CD4-positive, alpha-beta T cell treated with Interleukin-12 subunit alpha and Interleukin-12 subunit beta, for 1 hour (primary cell): ENCODE data around the gene CACNA1D.
"Not testable (repeated sequence)": the region's sequence is repeated elsewhere in the genome, so short reads cannot be mapped to it uniquely, and the experiment has no call there.

ENCODE experiments used
- DNase-seq: peaks from one replicate; pipeline ENCODE4 v3.0.0-alpha.2; 2020

Gene CACNA1D

DNA sequence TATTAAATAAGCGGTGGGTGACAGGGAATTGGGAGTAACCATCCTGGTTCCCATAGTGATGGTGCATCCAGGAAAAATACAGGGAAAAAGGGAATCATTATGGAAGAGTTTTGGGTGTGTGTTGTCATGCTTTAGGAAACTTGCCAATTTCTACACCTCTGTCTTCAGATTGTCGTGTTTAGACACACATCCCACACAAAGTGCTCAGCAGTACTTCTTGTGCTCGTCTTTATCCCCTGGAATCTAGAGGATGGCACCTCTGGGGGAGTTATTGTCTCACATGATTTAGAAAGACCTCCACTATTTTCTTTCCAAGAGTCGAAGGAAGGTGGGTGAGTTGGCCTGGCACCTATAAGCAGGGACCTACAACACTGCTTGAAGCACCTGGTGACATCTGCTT, 35.8 kb downstream of the CACNA1D start:
- DNase-seq, result no peak

DNA sequence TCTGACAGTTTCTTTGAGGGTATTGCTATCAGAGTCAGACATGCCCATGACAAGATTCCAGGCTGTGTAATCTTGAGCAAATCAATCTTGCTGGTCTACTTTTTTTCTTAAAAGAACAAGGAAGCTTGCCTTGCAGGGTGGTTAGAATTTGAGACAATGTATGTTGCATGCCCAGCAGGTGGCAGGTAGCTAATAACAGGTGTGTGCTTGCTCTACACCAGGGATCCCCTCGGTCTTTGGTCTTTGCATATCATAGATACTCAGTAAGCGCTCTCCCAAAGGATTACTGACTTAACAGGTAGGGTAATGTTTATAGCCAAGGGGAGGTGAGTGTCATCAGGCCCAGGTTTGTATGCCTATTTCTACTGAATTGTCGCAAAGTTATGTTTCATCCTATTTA, 37.3 kb downstream of the CACNA1D start:
- no peak for DNase-seq

DNA sequence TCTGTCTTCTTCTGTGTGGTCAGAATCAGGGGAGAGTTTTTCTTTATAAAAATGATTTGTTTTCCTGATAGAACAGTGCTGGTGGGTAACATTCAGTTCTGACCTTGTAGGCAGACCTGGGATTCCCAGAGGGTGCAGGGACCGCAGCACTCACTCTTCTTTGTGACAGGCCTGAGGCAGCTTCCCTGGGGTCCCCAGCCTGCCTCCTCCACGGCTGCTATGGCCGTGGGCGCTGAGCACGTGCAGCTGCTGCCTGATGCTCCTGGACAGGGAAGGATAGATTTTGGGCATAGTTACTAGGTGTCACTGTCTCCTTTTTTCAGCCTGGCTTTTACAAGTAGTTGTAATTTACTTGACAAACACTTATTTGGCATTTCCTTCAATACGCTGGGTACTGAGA, 39.1 kb downstream of the CACNA1D start:
- DNase-seq, result no peak

DNA sequence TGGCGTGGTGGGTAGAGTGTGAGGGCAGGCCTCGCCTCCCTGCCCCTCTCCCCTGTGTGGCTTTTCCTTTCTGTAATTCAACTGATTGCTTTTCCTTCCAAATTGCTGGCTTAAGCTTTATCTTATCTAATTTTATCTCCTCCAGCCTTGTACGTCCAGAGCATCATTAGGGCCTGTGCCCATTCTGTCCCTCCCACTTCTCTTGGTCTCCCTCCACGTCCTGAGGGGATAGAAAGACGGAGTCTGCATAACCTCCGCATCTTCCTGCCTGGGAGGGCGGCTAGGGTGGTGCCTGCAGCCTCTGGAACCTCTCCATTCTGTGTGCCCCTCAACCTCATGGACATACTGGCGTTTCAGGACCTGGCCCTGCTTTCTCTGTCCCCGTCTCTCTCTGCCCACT, 39.8 kb downstream of the CACNA1D start:
- DNase-seq, result no peak

DNA sequence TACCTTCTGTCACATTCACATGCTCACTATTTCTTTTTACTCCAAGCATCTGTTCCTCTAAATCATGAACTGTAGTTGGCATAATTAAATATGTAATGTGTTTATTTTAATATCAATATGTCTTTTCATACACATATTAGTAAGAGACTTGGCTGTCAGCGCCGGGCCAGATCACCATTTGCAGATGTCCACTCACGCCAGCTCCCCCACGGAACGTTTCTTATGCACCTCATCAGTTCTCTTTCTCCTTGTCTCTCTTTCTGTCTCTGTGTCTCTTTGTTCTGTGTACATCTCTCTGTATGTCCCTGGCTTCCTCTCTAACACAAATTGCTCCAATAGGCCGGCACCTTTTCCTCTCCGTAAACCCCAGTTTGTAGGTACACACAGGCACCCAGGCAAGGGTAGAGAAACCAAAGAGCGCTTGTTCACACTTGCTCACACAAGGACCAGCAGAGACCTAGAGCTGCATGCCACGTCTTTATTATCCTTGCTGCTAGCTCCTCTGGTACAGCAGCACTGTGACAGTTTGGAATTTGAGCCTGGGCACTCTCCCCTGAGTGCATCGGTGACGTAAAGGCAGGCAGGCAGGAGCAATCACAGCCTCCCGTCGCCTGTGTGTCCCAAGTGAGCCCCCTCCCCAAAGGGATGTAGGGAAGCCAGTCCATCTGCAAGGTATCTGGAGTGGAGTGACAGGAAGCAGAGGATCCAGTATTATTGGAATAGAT, 40.4 kb downstream of the CACNA1D start:
- no peak for DNase-seq

DNA sequence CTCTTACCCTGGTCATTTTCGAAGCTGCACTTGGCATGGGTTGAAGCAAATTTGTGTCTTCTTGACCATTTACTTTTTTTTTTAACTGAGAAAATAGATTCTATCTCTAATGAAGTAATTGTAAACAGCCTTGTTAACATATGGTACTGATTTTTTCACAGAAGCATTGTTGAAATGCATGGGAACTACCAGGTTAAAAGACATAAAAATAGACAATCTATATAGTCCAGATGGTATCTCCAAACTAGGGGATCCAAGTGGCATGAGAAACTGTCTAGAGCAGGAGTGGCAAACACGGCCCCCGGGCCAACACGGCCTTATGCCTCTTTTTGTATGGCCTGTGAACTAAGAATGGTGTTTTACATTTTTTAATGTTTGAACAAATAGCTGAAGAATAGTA, 41.9 kb downstream of the CACNA1D start:
- no peak for DNase-seq

DNA sequence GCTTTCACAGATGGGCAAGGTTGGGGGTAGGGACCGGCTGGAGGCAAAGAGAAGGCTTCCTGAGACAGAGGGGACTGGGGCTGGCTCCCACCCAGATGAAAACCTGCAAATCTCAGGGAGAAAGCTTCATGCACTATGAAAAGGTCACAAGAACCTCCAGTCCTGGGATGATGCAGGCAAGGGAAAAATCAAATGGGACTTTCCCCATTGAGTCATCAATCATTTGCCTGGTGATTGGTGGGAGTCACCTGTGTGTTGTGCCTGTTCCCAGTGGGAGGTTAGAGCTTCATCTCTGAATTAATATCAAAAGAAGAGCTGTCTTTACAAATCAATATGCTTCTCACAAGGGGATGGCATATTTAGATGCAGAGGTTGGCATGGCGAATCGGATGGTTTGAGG, 49.9 kb downstream of the CACNA1D start:
- DNase-seq, result no peak

DNA sequence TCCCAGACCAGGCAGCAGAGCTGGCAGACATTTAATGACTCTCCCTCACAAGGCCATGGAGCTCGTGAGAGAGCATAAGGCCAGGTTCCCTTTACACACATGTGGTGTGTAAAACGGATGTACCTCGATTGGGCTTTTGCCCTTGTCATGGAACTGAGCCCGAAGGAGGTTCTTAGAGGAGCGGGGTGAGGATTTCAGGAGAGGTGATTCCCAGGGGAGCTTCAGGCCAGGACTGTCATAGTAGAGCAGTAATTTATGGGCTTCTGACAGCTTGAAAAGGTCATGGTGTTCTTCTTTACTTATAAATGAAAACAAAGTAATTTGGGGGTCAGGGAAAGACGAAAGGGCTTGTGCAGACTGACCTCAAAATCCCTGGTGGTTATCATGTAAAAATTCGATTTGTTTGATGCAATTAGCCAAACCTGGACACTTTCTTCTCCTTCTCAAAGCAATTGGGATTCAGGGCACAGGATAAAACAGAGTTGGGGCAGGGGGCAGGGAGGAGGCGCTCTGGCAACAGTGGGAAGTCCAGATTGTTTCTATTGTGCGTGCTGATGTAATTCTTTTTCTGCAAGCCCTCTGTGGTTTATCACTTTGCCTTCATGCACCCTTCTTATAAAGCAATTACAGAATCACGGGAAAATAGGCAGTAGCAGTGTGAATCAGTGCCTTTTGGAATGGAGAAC, 51.0 kb downstream of the CACNA1D start:
- DNase-seq, result no peak

DNA sequence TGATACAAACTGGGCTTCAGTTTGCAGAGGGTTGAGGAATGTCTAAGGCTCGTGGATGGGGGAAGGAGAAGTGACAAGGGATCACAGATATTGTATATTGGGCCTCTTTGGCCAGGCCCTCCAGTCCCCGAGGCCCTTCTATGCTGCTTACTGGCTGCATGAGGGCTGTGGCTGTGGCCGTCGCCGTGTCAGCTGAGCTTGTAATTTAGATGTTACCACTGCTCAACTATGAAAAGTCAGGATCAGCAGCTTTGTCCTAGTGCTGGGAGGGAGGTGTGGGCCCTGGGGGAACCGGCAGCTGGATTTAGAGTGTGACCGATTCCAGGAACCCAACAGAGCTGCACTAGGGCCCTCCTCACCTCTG, 51.6 kb downstream of the CACNA1D start:
- no peak for DNase-seq

DNA sequence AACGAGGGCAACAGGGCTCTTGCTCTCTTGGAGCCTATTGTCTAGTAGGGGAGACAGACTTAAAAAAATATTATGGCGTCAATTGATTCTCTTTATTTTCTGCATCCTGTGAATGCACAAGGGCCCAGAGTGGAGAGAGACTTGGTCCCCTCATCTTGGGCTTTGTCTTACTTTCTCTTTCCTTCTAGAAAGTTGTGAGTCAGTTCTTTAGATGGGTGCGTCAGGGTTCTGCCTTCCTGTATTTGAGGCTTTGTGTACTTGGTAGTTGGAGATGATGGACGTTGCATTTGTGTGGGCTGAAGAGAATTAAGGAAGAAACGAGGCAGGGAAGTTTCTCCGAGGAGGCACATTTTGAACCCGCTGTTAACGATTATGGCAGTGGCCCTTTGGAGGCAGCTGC, 52.9 kb downstream of the CACNA1D start:
- no peak for DNase-seq

DNA sequence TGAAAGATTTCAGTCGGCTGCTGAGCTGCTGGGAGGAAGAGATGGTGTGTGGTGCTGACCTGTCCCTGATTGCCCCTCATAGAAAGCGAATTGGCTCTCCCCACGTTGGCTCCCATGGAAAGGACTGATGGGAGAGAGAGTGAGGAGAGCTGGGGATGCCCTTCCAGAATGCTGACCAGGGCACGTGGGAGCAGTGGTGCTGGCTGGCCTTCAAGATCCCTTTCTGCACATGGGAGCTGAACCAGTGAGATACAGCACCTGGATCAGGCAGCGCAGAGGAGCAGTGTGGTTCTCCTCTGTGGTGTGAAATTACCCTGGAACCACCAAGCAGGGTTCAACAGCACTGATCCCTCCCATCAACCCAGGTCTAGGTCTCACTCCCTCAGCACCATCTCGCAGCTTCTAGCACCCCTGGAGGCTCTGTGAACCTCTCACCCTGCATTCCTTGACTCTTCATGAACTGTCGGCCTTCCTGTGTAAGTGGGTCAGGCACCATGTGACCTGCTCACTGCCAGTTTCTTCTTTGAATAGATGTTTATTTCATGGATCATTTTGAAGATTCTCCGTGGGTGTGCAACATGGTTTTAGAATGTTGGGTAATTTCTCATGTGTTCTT, 55.7 kb downstream of the CACNA1D start:
- DNase-seq, result no peak

DNA sequence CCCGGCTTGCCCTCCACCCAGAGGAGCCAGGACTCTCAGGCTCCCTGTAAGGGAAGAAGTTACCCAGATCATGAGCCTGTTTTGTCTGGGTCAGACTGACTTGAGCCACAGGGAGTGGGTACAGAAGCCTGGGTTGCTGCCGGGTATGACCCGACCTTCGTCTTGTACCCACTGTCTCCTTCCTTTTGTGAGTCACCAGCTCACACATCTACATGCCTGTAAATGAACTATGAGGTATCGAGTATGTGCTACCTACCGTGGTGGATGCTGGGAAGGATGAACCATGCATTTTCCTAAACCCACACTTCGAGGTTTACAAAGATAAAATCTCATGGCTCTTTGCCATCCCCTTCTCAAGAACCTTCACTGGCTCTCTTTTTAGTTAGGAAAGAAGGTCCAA, 56.9 kb downstream of the CACNA1D start:
- DNase-seq, result no peak

DNA sequence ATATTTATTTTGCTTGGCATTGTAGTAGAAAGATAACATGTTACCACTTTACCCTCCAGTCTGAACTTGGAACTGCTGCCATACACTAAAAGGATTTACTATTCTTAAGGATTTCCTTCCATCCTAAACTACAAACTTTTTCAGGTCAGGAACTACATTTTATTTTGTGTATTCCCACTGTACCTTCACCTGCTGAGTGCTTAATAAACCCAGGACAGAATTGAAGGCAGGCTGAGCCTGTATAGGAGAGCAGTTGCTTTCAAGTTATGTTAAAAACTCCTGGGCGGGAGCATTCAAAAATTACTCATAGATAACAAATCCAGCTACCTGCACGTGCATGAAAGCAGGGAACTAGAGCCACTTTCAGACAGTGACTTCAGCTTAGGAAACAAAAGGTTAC, 58.3 kb downstream of the CACNA1D start:
- DNase-seq, result no peak

DNA sequence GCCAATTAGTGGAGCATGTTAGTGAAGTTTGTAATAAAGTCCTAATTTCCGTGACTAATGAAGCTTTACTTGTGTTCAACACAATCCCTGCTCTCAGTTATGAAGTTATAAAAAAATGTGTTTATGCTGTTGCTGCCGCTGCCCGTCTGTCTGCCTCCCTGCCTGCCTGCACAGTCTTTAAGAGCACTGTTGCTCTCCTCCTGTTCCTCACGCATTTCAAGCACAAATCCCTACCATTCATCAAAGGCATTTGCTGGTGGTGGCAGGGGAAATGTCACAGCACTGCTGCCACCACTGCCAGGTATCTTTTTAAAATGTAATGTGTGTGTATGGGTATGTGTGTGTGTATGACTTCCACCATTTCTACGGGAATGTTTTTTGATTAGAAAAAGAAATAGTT, 58.8 kb downstream of the CACNA1D start:
- no peak for DNase-seq

DNA sequence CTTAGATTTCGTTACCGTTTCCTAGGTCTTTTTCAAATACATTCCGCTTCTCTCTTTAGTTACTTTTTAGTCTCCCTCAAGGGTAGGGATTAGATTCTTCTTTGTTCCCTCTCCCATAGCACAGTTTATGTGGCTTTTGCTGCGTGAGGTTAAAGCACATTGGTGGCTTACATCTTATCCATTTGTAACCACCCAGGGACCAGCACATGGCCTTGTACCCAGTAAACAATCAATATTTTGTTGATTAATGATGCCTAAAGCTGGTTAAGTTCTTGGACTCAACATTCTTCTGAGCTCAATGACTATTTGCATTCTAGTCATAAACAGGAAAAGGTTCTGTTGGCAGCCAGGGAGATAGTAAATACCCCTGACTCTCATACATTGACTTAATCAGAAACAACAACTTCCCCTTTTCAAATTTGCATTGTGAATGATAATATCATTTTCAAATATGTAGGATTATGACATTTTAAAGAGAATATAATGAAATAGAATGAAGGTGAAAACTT, 60.2 kb downstream of the CACNA1D start:
- DNase-seq, result no peak

DNA sequence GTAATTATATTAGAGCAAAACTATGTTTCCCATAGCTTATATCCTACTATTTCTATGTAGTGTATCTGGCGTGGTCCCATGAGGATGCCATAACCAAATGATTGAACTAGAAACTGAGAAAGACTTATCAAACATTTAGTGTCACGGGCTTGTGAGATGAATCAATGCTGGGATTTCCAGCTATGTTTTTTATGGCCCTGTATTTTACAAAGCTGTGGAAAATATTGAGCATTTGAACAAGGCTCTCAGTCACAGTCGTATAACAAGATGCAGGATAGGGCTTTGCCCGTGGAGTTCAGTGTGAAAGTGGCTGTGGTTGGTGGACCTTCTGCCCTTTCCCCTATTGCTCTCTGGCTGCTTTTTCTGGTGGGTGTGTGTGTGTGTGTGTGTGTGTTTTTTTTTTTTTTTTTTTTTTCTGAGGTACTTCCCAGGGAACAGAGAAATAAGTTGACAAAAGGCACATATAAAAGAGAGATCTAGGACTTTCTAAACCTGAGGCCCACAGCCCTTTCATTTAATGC, 60.7 kb downstream of the CACNA1D start:
- DNase-seq, result no peak

DNA sequence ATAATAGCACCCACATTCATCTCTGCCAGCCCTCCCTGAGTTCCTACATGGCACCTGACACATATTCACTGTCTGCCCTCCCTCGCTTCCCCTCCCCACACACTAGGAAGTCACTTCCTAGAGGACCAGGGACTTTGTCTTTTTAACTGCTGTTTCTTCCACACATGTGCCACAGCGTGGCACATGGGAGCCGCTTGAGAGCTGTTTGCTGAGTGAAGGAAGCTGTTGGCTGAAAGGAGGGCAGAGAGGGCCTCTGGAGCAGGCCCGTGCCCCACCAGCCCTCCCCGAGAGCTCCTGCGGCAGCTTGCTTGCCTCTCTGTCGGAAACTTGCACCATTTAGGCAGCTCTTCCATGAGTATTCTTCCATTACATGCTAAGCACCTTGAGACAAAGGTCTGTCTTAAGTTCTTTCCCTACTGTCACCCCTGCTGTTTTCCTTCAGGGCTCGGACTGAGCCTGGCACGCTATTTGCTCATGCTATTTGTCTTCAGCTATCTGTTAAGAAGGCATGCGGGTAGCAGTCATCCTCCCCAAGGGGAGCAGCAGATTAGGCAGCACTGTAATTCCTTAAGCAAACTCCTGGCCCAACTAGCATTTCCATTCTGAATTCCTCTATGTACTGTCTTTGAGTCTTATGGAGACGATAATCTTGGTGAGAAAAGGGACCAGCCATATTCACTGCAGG, 72.2 kb downstream of the CACNA1D start:
- no peak for DNase-seq

DNA sequence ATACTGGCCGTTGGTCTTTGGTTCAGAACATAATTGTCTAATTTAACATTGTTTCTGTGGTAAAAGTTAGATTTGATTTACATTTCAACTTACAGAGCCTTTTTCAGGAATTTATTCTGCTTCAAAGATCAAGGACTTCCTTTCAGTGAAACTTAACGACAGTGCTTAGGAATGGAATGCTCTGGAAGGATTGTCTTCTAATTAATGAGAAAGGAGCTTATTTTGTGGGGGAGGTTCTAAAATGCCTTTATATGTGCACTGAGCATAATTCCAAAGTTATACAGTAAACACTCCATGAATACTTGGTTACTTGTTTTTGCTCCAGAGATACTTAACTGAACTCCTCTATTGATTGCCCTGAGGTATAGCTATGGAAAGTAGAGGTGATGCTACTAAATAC, 75.7 kb downstream of the CACNA1D start:
- no peak for DNase-seq

DNA sequence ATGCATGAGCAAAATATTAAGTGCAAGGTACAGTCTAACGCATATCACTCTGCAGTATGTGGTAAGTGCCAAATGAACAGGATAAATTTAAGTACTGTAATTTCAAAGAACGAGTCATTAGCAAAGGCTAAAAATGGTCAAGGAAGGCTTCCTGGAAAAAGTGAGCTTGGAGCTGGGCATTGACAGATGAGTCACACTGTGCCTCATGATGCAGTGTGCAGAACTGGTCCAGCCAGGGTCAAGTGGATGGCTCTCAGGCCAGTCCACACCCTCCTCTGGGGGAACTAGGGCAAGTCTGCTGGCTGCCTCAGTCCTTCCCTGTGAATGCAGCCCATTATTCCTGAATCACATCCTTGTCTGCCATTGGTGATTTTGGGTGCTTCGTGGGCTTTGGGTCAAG, 76.3 kb downstream of the CACNA1D start:
- DNase-seq, result no peak

DNA sequence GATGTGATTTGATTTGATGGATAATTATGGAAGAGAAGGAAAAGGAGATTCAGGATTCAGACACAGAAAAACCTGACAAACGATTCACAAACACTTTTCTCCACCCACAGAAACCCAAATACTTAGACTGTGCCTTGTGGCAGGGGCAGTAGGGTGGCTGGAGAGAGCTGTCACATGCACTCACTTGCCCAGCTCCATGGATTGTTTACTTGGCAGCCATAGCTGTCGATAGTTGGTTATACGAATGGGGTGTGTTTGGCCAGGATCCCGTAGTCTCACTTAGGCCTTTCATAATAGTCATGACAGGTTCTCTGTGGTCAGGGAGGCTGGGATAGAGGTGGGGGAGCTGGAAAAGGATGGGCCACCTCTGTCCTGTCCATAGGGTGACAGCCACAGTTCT, 76.9 kb downstream of the CACNA1D start:
- DNase-seq, result no peak

DNA sequence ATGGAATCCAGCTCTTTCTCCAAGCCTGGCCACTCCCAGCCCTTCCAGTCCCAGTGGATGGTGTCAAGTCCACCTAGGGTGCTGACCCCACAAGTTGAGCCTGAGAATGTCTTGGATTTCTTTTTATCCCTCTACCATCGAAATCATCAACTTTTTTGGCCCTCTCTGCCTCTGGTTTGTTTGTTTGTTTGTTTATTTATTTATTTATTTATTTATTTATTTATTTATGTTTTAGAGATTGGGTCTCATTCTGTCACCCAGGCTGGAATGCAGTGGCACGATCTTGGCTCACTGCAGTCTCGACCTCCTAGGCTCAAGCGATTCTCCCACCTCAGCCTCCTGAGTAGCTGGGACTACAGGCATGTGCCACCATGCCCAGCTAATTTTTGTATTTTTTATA, 77.8 kb downstream of the CACNA1D start:
- not testable (repeated sequence) for DNase-seq

DNA sequence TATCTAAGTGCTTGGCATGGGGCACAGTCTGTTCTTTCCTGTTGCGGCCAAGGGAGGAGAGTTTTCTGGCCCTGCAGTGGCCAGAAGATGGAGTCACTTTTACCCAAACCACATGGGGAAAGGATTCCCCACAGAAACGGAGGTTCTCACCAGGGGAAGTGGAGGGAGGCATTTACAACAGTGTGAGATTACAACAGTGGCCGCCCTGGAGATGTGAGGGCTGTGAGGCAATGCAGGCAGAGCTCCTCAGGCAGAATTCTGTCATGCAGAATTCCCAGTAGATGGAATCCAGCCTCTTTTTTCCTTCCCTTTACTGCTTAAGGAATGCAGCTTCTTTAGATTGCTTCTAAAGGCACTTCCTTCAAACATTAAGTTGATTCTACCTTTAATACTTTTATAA, 83.1 kb downstream of the CACNA1D start:
- DNase-seq, result no peak

DNA sequence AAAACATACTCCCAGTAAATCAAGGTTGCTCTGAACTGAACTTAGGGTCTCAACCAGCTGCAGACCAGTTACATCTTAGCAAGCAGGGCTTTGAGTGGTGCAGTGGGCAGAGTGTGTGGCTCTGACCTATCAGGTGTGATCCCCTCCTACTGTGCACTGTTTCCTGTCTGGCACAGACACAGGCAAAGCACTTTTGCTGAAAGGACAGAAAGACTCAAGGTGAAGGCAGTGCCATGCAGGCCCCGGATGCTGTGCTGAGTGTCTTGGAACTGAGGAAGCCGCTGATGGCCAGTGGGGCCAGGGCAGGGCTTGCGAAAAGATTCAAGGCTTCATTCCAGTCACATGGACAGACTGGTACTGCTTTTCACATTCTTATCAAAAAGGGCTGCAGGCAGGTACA, 85.2 kb downstream of the CACNA1D start:
- no peak for DNase-seq

DNA sequence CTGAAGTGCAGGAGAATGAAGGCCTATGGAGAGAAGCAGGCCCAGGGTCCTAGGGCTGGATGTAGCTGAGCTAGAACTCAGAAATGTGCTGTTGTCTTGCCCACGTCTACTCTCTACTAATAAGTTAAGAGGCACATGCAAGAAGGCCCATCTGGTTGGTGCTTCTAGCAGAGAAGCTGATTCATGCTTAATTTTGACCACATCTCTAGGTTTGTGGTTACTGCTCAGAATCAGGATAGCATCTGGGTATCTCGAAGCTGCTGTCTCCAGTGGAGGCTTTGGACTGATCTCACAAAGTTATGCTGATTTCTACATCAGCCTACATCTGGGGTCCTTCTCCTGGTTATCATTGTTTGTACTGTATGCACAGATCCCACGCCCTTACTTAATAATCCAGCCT, 87.3 kb downstream of the CACNA1D start:
- DNase-seq, result no peak
